Measurements from ENCODE around the gene OR2M3. TPM values are rescaled to one million over a fixed set of nuclear protein-coding genes. Genes with fewer than 3 reads are reported as not detected.

OR2M3 gene
- polyA plus RNA-seq, 1 donor from 2014 or later: not detected

GRCh38 chr1:248183996-248184395, 13.1 kb upstream of the OR2M3 start:
- Histone ChIP-seq H3K9ac (ENCODE audit: low read length) (no peak overlapping the region), H3K9me2 (ENCODE audit: insufficient read depth, low read length) (no peaks in the 10 kb centered on the region), H3K9me3 (ENCODE audit: low read length) (no peaks in the 10 kb centered on the region), H2AFZ (ENCODE audit: low read depth, low read length) (no peak overlapping the region), H3K27me3 (ENCODE audit: insufficient read depth, low read depth, low read length) (no peaks in the 10 kb centered on the region), H3K36me3 (ENCODE audit: insufficient read depth, low read length) (no peaks in the 10 kb centered on the region), H3K4me3 (ENCODE audit: low read length) (no peak overlapping the region), H4K20me1 (ENCODE audit: insufficient read depth) (no peaks in the 10 kb centered on the region), H3K4me2 (ENCODE audit: low read length) (no peak overlapping the region), H3K79me2 (replicated peaks; ENCODE audit: insufficient read depth, low read length) (no peaks in the 10 kb centered on the region), H3F3A (ENCODE audit: insufficient read depth, low read length, poor library complexity, severe bottlenecking) (no peaks in the 10 kb centered on the region), H3K27ac (ENCODE audit: low read length) (no peak overlapping the region)
- no peak for TF ChIP-seq MXI1 (conservative IDR thresholded peaks at IDR 0.05; ENCODE audit: poor library complexity, severe bottlenecking)
- TF ChIP-seq, protein P1, sequence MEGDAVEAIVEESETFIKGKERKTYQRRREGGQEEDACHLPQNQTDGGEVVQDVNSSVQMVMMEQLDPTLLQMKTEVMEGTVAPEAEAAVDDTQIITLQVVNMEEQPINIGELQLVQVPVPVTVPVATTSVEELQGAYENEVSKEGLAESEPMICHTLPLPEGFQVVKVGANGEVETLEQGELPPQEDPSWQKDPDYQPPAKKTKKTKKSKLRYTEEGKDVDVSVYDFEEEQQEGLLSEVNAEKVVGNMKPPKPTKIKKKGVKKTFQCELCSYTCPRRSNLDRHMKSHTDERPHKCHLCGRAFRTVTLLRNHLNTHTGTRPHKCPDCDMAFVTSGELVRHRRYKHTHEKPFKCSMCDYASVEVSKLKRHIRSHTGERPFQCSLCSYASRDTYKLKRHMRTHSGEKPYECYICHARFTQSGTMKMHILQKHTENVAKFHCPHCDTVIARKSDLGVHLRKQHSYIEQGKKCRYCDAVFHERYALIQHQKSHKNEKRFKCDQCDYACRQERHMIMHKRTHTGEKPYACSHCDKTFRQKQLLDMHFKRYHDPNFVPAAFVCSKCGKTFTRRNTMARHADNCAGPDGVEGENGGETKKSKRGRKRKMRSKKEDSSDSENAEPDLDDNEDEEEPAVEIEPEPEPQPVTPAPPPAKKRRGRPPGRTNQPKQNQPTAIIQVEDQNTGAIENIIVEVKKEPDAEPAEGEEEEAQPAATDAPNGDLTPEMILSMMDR (IDR thresholded peaks at IDR 0.05; ENCODE audit: poor library complexity, severe bottlenecking): no peak
- no peak for TF ChIP-seq POLR2AphosphoS5 (IDR thresholded peaks at IDR 0.05)
- no peak for TF ChIP-seq EP300 (conservative IDR thresholded peaks at IDR 0.05; ENCODE audit: poor library complexity, severe bottlenecking)
- no peak for TF ChIP-seq EZH2 (IDR thresholded peaks at IDR 0.05; ENCODE audit: borderline replicate concordance, insufficient read depth, low read length, poor library complexity, severe bottlenecking)
- TF ChIP-seq TAF1 (IDR thresholded peaks at IDR 0.05; ENCODE audit: low read depth): no peak
- no peak for TF ChIP-seq RAD21 (conservative IDR thresholded peaks at IDR 0.05)

GRCh38 chr1:248187363-248187762, 9.7 kb upstream of the OR2M3 start:
- Histone ChIP-seq H3K4me2 (ENCODE audit: low read length) (no peak overlapping the region), H3K4me3 (ENCODE audit: low read length) (no peak overlapping the region), H4K20me1 (ENCODE audit: insufficient read depth) (no peaks in the 10 kb centered on the region), H3F3A (ENCODE audit: insufficient read depth, low read length, poor library complexity, severe bottlenecking) (no peaks in the 10 kb centered on the region), H3K9me3 (ENCODE audit: low read length) (no peaks in the 10 kb centered on the region), H3K9ac (ENCODE audit: low read length) (no peak overlapping the region), H3K79me2 (replicated peaks; ENCODE audit: insufficient read depth, low read length) (no peaks in the 10 kb centered on the region), H3K36me3 (ENCODE audit: insufficient read depth, low read length) (no peaks in the 10 kb centered on the region), H3K27ac (ENCODE audit: low read length) (no peak overlapping the region), H3K9me2 (ENCODE audit: insufficient read depth, low read length) (no peaks in the 10 kb centered on the region), H3K27me3 (ENCODE audit: insufficient read depth, low read depth, low read length) (no peaks in the 10 kb centered on the region), H2AFZ (ENCODE audit: low read depth, low read length) (no peak overlapping the region)
- TF ChIP-seq RAD21 (conservative IDR thresholded peaks at IDR 0.05) (no peak), EZH2 (IDR thresholded peaks at IDR 0.05; ENCODE audit: borderline replicate concordance, insufficient read depth, low read length, poor library complexity, severe bottlenecking) (no peak), REST (IDR thresholded peaks at IDR 0.05; ENCODE audit: borderline replicate concordance) (no peak), SMC3 (conservative IDR thresholded peaks at IDR 0.05; ENCODE audit: poor library complexity) (no peak), MXI1 (conservative IDR thresholded peaks at IDR 0.05; ENCODE audit: poor library complexity, severe bottlenecking) (no peak), TAF1 (IDR thresholded peaks at IDR 0.05; ENCODE audit: low read depth) (no peak), POLR2AphosphoS5 (IDR thresholded peaks at IDR 0.05) (no peak)
- TF ChIP-seq, protein P1 (IDR thresholded peaks at IDR 0.05; ENCODE audit: poor library complexity, severe bottlenecking): no peak

Measured in neural cell (in vitro differentiated cells).